Omental fat pad (tissue), 4 donors: ENCODE measurements around the gene DCHS2. TPM values are rescaled to one million over a fixed set of nuclear protein-coding genes. Genes with fewer than 3 reads are reported as not detected.

ENCODE experiments used
- ATAC-seq: fragments of 150-250 bp; one replicate; pipeline ENCODE4 v1.9.1; 2016; ENCODE audit warnings: mild to moderate bottlenecking, moderate library complexity; ENCODE audit not compliant: low FRiP score
- DNase-seq: peaks from one replicate; pipeline ENCODE4 v3.0.0-alpha.2; 2019; ENCODE audit warnings: low spot score
- CTCF ChIP-seq, 3 donors: fragments of 450-650 bp; IDR thresholded peaks; one replicate each; pipeline ENCODE4 v1.5.1; 2016 to 2017; ENCODE audit warnings: antibody characterized with exemption in 3 of 3, mild to moderate bottlenecking in 3 of 3, moderate library complexity in 2 of 3
- total RNA-seq, 4 donors: library from RNA; depleted of rRNA; stranded (reverse); fragments of >200 nt; gene quantifications; one replicate each; pipeline ENCODE4 v1.1.0, GENCODE V29; 2016

DCHS2 gene
- total RNA-seq, 4 donors from 2014 or later: 0.06 to 2.0 (median 0.72) TPM

GRCh38 chr4:154277172-154277571 is 214.4 kb downstream of the DCHS2 start:
- DNase-seq (no peak), ATAC-seq (no peak)
- no peak for TF ChIP-seq CTCF (IDR thresholded peaks at IDR 0.05)

GRCh38 chr4:154276496-154276895 is 215.1 kb downstream of the DCHS2 start:
- no peak for TF ChIP-seq CTCF (IDR thresholded peaks at IDR 0.05)

GRCh38 chr4:154254999-154255398 is 236.6 kb downstream of the DCHS2 start:
- no peak for TF ChIP-seq CTCF (IDR thresholded peaks at IDR 0.05)
- DNase-seq: no peak
- no peak for ATAC-seq

More at GRCh38 chr4:154276496-154276895, 215.1 kb downstream of the DCHS2 start:
- ATAC-seq (no peak), DNase-seq (no peak)

GRCh38 chr4:154234576-154234975 is 257.0 kb downstream of the DCHS2 start:
- DNase-seq (no peak), ATAC-seq (no peak)
- no peak for TF ChIP-seq CTCF (IDR thresholded peaks at IDR 0.05)

GRCh38 chr4:154231806-154232478 is 259.7 kb downstream of the DCHS2 start:
- no peak for DNase-seq
- ATAC-seq: no peak
- TF ChIP-seq CTCF (IDR thresholded peaks at IDR 0.05): no peak

GRCh38 chr4:154230723-154231122 is 260.9 kb downstream of the DCHS2 start:
- TF ChIP-seq CTCF (IDR thresholded peaks at IDR 0.05): no peak
- no peak for ATAC-seq
- DNase-seq: no peak

GRCh38 chr4:154230091-154230490 is 261.5 kb downstream of the DCHS2 start:
- no peak for TF ChIP-seq CTCF (IDR thresholded peaks at IDR 0.05)
- DNase-seq (no peak), ATAC-seq (no peak)
